22Rv1 (cell line): ENCODE data around the gene NFATC4.

ENCODE experiments used
- CTCF ChIP-seq: fragments of 450-650 bp; IDR thresholded peaks from 2 replicates; pipeline ENCODE4 v1.5.1; 2017; ENCODE audit warnings: mild to moderate bottlenecking
- ZFX ChIP-seq: fragments of 450-650 bp; IDR thresholded peaks from 2 replicates; pipeline ENCODE4 v1.6.1; 2017; ENCODE audit warnings: antibody characterized with exemption, borderline replicate concordance

- TF ChIP-seq CTCF (no peak), ZFX (no peak)
Observed at GRCh38 chr14:24321212-24321975, 46.6 kb upstream of the NFATC4 start.
